ENCODE results near the gene PTH2.

Gene PTH2

GRCh38 chr19:49415102-49415809, 8.0 kb downstream of the PTH2 start:
- H3K27ac ChIP-seq, result no peak overlapping the region
- DNase-seq (ENCODE audit: low read depth, low spot score), result no peak

GRCh38 chr19:49414256-49414655, 9.0 kb downstream of the PTH2 start:
- no peak overlapping the region for H3K27ac ChIP-seq

GRCh38 chr19:49413348-49413747, 9.9 kb downstream of the PTH2 start:
- H3K27ac ChIP-seq, result no peak overlapping the region
- no peak for DNase-seq (ENCODE audit: low read depth, low spot score)

More at GRCh38 chr19:49414256-49414655, 9.0 kb downstream of the PTH2 start:
- no peak for DNase-seq (ENCODE audit: low read depth, low spot score)

GRCh38 chr19:49411681-49412326, 11.4 kb downstream of the PTH2 start:
- no peak for DNase-seq (ENCODE audit: low read depth, low spot score)
- H3K27ac ChIP-seq, result no peak overlapping the region

- DNase-seq (ENCODE audit: low read depth, low spot score), result no peak
- H3K27ac ChIP-seq, result no peak overlapping the region
Measured at GRCh38 chr19:49409441-49410029, 13.7 kb downstream of the PTH2 start.

GRCh38 chr19:49408816-49409440, 14.3 kb downstream of the PTH2 start:
- H3K27ac ChIP-seq, result no peak overlapping the region
- no peak for DNase-seq (ENCODE audit: low read depth, low spot score)

GRCh38 chr19:49407482-49408015, 15.7 kb downstream of the PTH2 start:
- no peak for DNase-seq (ENCODE audit: low read depth, low spot score)
- no peak overlapping the region for H3K27ac ChIP-seq

GRCh38 chr19:49407079-49407478, 16.2 kb downstream of the PTH2 start:
- no peak overlapping the region for H3K27ac ChIP-seq

GRCh38 chr19:49403404-49404187, 19.6 kb downstream of the PTH2 start:
- H3K27ac ChIP-seq, result no peak overlapping the region
- no peak for DNase-seq (ENCODE audit: low read depth, low spot score)

More at GRCh38 chr19:49407079-49407478, 16.2 kb downstream of the PTH2 start:
- DNase-seq (ENCODE audit: low read depth, low spot score), result no peak

- DNase-seq (ENCODE audit: low read depth, low spot score), result no peak
Measured at GRCh38 chr19:49400029-49400428, 23.2 kb downstream of the PTH2 start.

GRCh38 chr19:49398931-49399330, 24.3 kb downstream of the PTH2 start:
- no peak for DNase-seq (ENCODE audit: low read depth, low spot score)
- no peak overlapping the region for H3K27ac ChIP-seq

More at GRCh38 chr19:49400029-49400428, 23.2 kb downstream of the PTH2 start:
- no peak overlapping the region for H3K27ac ChIP-seq

- DNase-seq (ENCODE audit: low read depth, low spot score), result no peak
- no peak overlapping the region for H3K27ac ChIP-seq
Measured at GRCh38 chr19:49398001-49398615, 25.1 kb downstream of the PTH2 start.

GRCh38 chr19:49396738-49397505, 26.3 kb downstream of the PTH2 start:
- no peak overlapping the region for H3K27ac ChIP-seq
- DNase-seq (ENCODE audit: low read depth, low spot score), result no peak

- no peak overlapping the region for H3K27ac ChIP-seq
- DNase-seq (ENCODE audit: low read depth, low spot score), result no peak
Measured at GRCh38 chr19:49395581-49396407, 27.4 kb downstream of the PTH2 start.

- no peak for DNase-seq (ENCODE audit: low read depth, low spot score)
- H3K27ac ChIP-seq, result no peak overlapping the region
Measured at GRCh38 chr19:49393881-49394280, 29.4 kb downstream of the PTH2 start.

GRCh38 chr19:49391581-49392399, 31.5 kb downstream of the PTH2 start:
- no peak overlapping the region for H3K27ac ChIP-seq
- DNase-seq (ENCODE audit: low read depth, low spot score), result no peak

GRCh38 chr19:49390929-49391359, 32.3 kb downstream of the PTH2 start:
- DNase-seq (ENCODE audit: low read depth, low spot score), result no peak
- H3K27ac ChIP-seq, result no peak overlapping the region
